RPMI7951 (cell line): ENCODE results near the gene JPT1. TPM values are rescaled to one million over a fixed set of nuclear protein-coding genes. Genes with fewer than 3 reads are reported as not detected.

ENCODE experiments used
- total RNA-seq: library from RNA; depleted of rRNA; stranded (reverse); fragments of >200 nt; shearing (Covaris generic); gene quantifications from 2 replicates; pipeline ENCODE4 v1.2.3, GENCODE V29; 2014; rRNA removed

Gene JPT1
- total RNA-seq, 1 experiment from 2014 or later, result 281 TPM

Other genes starting within 250 kb of the JPT1 start
- not detected in 2 replicates for gene USH1G, start 231.3 kb downstream of the JPT1 start, total RNA-seq
- gene OTOP2, start 230.2 kb downstream of the JPT1 start, total RNA-seq, result not detected in 2 replicates
- gene OTOP3, start 218.6 kb downstream of the JPT1 start, total RNA-seq, result not detected in 2 replicates
- 0.10 and 0.60 TPM in 2 replicates for gene HID1, start 181.8 kb downstream of the JPT1 start, total RNA-seq
- 8.4 and 8.9 TPM in 2 replicates for gene CDR2L, start 166.9 kb downstream of the JPT1 start, total RNA-seq
- 48.8 and 69.0 TPM in 2 replicates for gene MRPL58, start 141.8 kb downstream of the JPT1 start, total RNA-seq
- gene ATP5PD, start 107.5 kb downstream of the JPT1 start, total RNA-seq, result 369 and 413 TPM in 2 replicates
- gene KCTD2, start 107.3 kb downstream of the JPT1 start, total RNA-seq, result 11.8 and 13.5 TPM in 2 replicates
- 6.6 and 8.8 TPM in 2 replicates for gene SLC16A5, start 66.6 kb downstream of the JPT1 start, total RNA-seq
- 3.7 and 4.3 TPM in 2 replicates for gene ARMC7, start 44.5 kb downstream of the JPT1 start, total RNA-seq
- 78.1 and 78.9 TPM in 2 replicates for gene NT5C, start 22.8 kb downstream of the JPT1 start, total RNA-seq
- 128 and 141 TPM in 2 replicates for gene SUMO2, start 28.4 kb upstream of the JPT1 start, total RNA-seq
- gene NUP85, start 51.2 kb upstream of the JPT1 start, total RNA-seq, result 58.0 and 62.7 TPM in 2 replicates
- gene GGA3, start 107.1 kb upstream of the JPT1 start, total RNA-seq, result 6.4 and 8.4 TPM in 2 replicates
- 54.8 and 58.2 TPM in 2 replicates for gene MRPS7, start 107.4 kb upstream of the JPT1 start, total RNA-seq
- gene MIF4GD, start 116.7 kb upstream of the JPT1 start, total RNA-seq, result 7.4 and 9.3 TPM in 2 replicates
- gene SLC25A19, start 134.9 kb upstream of the JPT1 start, total RNA-seq, result 7.3 and 7.9 TPM in 2 replicates